ENCODE data around the gene SH3BP5L. TPM values are rescaled to one million over a fixed set of nuclear protein-coding genes. Genes with fewer than 3 reads are reported as not detected.

SH3BP5L gene
- total and polyA plus RNA-seq, 2 of the 8 experiments (the other 6 are each of a cell fraction or from before 2014, with no cell fraction given): 20.2 to 28.4 TPM

DNA sequence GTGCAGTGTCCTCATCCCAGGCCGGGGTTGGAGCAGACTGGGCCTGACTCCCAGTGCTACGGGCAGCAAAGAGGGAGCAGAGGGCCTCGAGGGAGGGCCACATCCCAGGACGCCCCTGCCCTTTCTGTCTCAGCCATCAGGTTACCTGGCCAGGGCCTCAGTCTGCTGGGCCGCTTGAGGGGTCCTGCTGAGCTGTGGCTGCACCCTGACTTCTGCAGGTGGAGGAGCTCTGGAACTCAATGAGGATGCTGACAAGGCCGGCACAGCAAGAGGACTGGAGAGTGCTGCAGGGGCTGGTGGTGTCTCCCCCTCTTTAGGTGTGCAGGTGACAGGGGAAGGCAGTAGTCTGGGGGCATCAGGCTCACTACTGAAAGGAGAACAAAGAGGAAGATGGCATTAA lies 29.9 kb upstream of the SH3BP5L start:
- Histone ChIP-seq H4K91ac (replicated peaks; ENCODE audit: insufficient read length, low read length) (no peak overlapping the region), H2BK5ac (ENCODE audit: low read depth, low read length) (no peak overlapping the region), H3K56ac (replicated peaks; ENCODE audit: insufficient read length, low read depth, low read length) (no peak overlapping the region), H4K20me1 (replicated peaks in 1 of 2; ENCODE audit: control insufficient read depth in 1 of 2, insufficient read depth in 2 of 2, low read length in 2 of 2) (peaks cover 7 to 9% of the 10 kb centered on the region in 2 experiments), H3K4me1 (replicated peaks in 1 of 4; ENCODE audit: control insufficient read depth in 3 of 4, insufficient read depth in 4 of 4, low read length in 3 of 4) (peaks cover 0 to 11% (median 7%) of the 10 kb centered on the region in 4 experiments; a peak in 6 of 7 replicates), H3K4me2 (ENCODE audit: insufficient read depth in 1 of 2, low read depth in 2 of 2, low read length in 2 of 2) (no peak overlapping the region), H2AK5ac (ENCODE audit: low read depth, low read length) (no peak overlapping the region), H3K4me3 (ENCODE audit: extremely low read depth in 1 of 4, insufficient read depth in 2 of 4, low read depth in 3 of 4, low read length in 4 of 4) (no peak overlapping the region), H3K9ac (replicated peaks in 1 of 4; ENCODE audit: extremely low read depth in 1 of 4, low read depth in 3 of 4, low read length in 3 of 4) (no peak overlapping the region), H3K27me3 (replicated peaks in 1 of 4; ENCODE audit: control insufficient read depth in 3 of 4, extremely low read depth in 1 of 4, insufficient read depth in 3 of 4, low read length in 3 of 4) (no peaks in the 10 kb centered on the region), H3K9me3 (ENCODE audit: insufficient read depth in 2 of 2, low read depth in 1 of 2, low read length in 1 of 2) (no peaks in the 10 kb centered on the region), H2BK15ac (ENCODE audit: low read length) (no peak overlapping the region), H2BK20ac (ENCODE audit: low read length) (no peak overlapping the region), H3K4ac (replicated peaks; ENCODE audit: insufficient read length, low read depth, low read length) (no peak overlapping the region), H2AFZ (ENCODE audit: low read length) (no peak overlapping the region), H3K36me3 (ENCODE audit: control insufficient read depth in 2 of 4, insufficient read depth in 4 of 4, low read length in 3 of 4) (peaks cover 10 to 34% (median 21%) of the 10 kb centered on the region in 4 experiments), H3K18ac (ENCODE audit: extremely low read depth, low read length) (no peak overlapping the region), H3K23ac (ENCODE audit: insufficient read length) (no peak overlapping the region), H3K79me1 (ENCODE audit: low read depth, low read length) (0 out of 2 replicates have a peak, but pooled peaks cover 2% of the 10 kb centered on the region), H2BK12ac (ENCODE audit: low read depth, low read length) (no peak overlapping the region), H3K14ac (ENCODE audit: insufficient read length) (no peak overlapping the region), H3K27ac (ENCODE audit: low read depth, low read length) (no peak overlapping the region), H4K5ac (ENCODE audit: insufficient read length, low read depth, low read length) (no peak overlapping the region), H4K8ac (ENCODE audit: extremely low read depth, insufficient read depth, low read length) (no peak overlapping the region; the same call in 1 of the 2 replicates), H3K23me2 (ENCODE audit: low read depth, low read length) (peaks cover 15% of the 10 kb centered on the region), H3K79me2 (ENCODE audit: control insufficient read depth in 1 of 2, insufficient read depth in 2 of 2, low read length in 2 of 2) (peaks cover 0 to 8% of the 10 kb centered on the region in 2 experiments; a peak in 1 of 4 replicates), H2BK120ac (replicated peaks; ENCODE audit: low read depth, low read length) (no peak overlapping the region)
- ChIA-PET POLR2A (ENCODE audit: partially characterized antibody) (interaction anchor here (0.8 to 5.9 kb wide), 5 partner anchors 9 to 50 kb away, joined by 3 to 46 read pairs (median 3); partner anchors contain the start of genes PGBD2 and ZNF672), CTCF (ENCODE audit: partially characterized antibody) (interaction anchor here (1.0 to 5.0 kb wide), 4 partner anchors 13 to 31 kb away, joined by 3 to 58 read pairs (median 4); no protein-coding TSS in a partner anchor)
- DNase-seq (ENCODE audit: low read depth in 1 of 2, low spot score in 2 of 2) (no peak), FAIRE-seq (no peak)
- WGBS, 2 experiments (ENCODE audit: extremely low coverage in 1 of 2, insufficient coverage in 1 of 2, insufficient read length in 1 of 2, insufficient replicate concordance in 2 of 2, low coverage in 1 of 2, low lambda C conversion rate in 2 of 2, missing lambda C conversion rate in 1 of 2): 98% methylated on average over 5 of the region's 6 CpGs; no CpG with 5 or more reads in 1 of the 2 experiments
- TF ChIP-seq SIRT6 (IDR thresholded peaks at IDR 0.05; ENCODE audit: low read length) (no peak), RXRA (IDR thresholded peaks at IDR 0.05; ENCODE audit: insufficient read depth, low read depth, low read length) (no peak), SUZ12 (IDR thresholded peaks at IDR 0.05; ENCODE audit: low read length) (no peak)

Measured in H1 (cell line).